ENCODE data around the gene SLC39A3. TPM values are rescaled to one million over a fixed set of nuclear protein-coding genes. Genes with fewer than 3 reads are reported as not detected.
"Not testable (repeated sequence)": the region's sequence is repeated elsewhere in the genome, so short reads cannot be mapped to it uniquely, and the experiment has no call there.

SLC39A3 gene
- total RNA-seq, 1 donor from 2014 or later = 21.0 TPM

GRCh38 chr19:2721570-2722540, 18.0 kb downstream of the SLC39A3 start:
- no peak for ATAC-seq

- peak; percentile 11 for ATAC-seq
Observed at GRCh38 chr19:2720777-2721569, 18.8 kb downstream of the SLC39A3 start, which contains the start of gene DIRAS1. DIRAS1 (minus strand) TSS chr19:2721372; CDS start chr19:2717806, 3,566 bp downstream.

- ATAC-seq = no peak
Observed at GRCh38 chr19:2719920-2720776, 19.7 kb downstream of the SLC39A3 start.

- no peak for ATAC-seq
Observed at GRCh38 chr19:2719232-2719735, 20.5 kb downstream of the SLC39A3 start.

GRCh38 chr19:2717638-2718541, 21.9 kb downstream of the SLC39A3 start:
- ATAC-seq = no peak

GRCh38 chr19:2716722-2717637, 22.8 kb downstream of the SLC39A3 start:
- no peak for ATAC-seq

- no peak for ATAC-seq
Observed at GRCh38 chr19:2716275-2716650, 23.6 kb downstream of the SLC39A3 start.

- ATAC-seq = no peak
Observed at GRCh38 chr19:2715470-2716274, 24.1 kb downstream of the SLC39A3 start.

GRCh38 chr19:2714531-2715269, 25.1 kb downstream of the SLC39A3 start:
- ATAC-seq = no peak

- ATAC-seq = not testable (repeated sequence)
Observed at GRCh38 chr19:2714102-2714501, 25.7 kb downstream of the SLC39A3 start.

- not testable (repeated sequence) for ATAC-seq
Observed at GRCh38 chr19:2713170-2713569, 26.6 kb downstream of the SLC39A3 start.

GRCh38 chr19:2711875-2712205, 28.0 kb downstream of the SLC39A3 start:
- ATAC-seq = no peak

GRCh38 chr19:2711172-2711874, 28.5 kb downstream of the SLC39A3 start:
- peak; percentile 56 for ATAC-seq

GRCh38 chr19:2706251-2706650, 33.6 kb downstream of the SLC39A3 start:
- ATAC-seq = no peak

- ATAC-seq = no peak
Observed at GRCh38 chr19:2703691-2704216, 36.1 kb downstream of the SLC39A3 start.

- no peak for ATAC-seq
Observed at GRCh38 chr19:2703077-2703437, 36.8 kb downstream of the SLC39A3 start.
